Mucosa of descending colon (tissue), 3 donors: ENCODE data around the gene AAR2. TPM values are rescaled to one million over a fixed set of nuclear protein-coding genes. Genes with fewer than 3 reads are reported as not detected.

Experiments used
- ATAC-seq: fragments of 200-7000 bp; cut with Tn5 transposase; one replicate; pipeline ENCODE4 v1.9.1; 2020; ENCODE audit warnings: mild to moderate bottlenecking, moderate library complexity
- DNase-seq, 3 donors: peaks; one replicate each; pipeline ENCODE4 v3.0.0-alpha.2; 2020
- H3K36me3 ChIP-seq: fragments of 200-600 bp; one replicate; pipeline ENCODE4 v1.8.0; 2021; ENCODE audit warnings: low read depth, mild to moderate bottlenecking
- H3K4me1 ChIP-seq: fragments of 200-600 bp; one replicate; pipeline ENCODE4 v1.8.0; 2021; ENCODE audit warnings: low read depth, mild to moderate bottlenecking
- H3K4me3 ChIP-seq: fragments of 200-600 bp; one replicate; pipeline ENCODE4 v1.8.0; 2021; ENCODE audit warnings: mild to moderate bottlenecking
- H3K9me3 ChIP-seq: fragments of 200-600 bp; one replicate; pipeline ENCODE4 v1.8.0; 2021; ENCODE audit warnings: mild to moderate bottlenecking
- intact Hi-C, 2 donors: fragments of 100-400 bp; cut with DNase I in 1 of 2; cut with micrococcal nuclease in 1 of 2; formaldehyde crosslinking; loops; one replicate each; pipeline versions ENCODE4 v1.11.0 to v1.11.1; 2022; cut with DNase I, micrococcal nuclease
- total RNA-seq, 3 donors: library from RNA; stranded (reverse); fragmentation: NEBNext Ultra II Directional in 2 of 3; extraction: Animal tissue kit (Norgen Biotek cat#: 25700) in 2 of 3; gene quantifications; one replicate each; pipeline versions ENCODE4 v1.2.1 to v1.2.4, GENCODE V29; 2021 to 2023
- TF ChIP-seq, protein P1 (sequence below): fragments of 200-600 bp; IDR thresholded peaks from one replicate; pipeline ENCODE4 v1.8.0; 2022; ENCODE audit warnings: antibody characterized with exemption, mild to moderate bottlenecking
- donor health status: DM: no; HTN: no; CAD: no; lungs with moderate emphysema.
- donor health status: DM: no; HTN: no; CAD: no.
- donor health status: DM: no; HTN: yes; CAD: no.

AAR2 gene
- total RNA-seq, 3 donors from 2014 or later, result 19.5 to 24.8 (median 22.6) TPM

DNA sequence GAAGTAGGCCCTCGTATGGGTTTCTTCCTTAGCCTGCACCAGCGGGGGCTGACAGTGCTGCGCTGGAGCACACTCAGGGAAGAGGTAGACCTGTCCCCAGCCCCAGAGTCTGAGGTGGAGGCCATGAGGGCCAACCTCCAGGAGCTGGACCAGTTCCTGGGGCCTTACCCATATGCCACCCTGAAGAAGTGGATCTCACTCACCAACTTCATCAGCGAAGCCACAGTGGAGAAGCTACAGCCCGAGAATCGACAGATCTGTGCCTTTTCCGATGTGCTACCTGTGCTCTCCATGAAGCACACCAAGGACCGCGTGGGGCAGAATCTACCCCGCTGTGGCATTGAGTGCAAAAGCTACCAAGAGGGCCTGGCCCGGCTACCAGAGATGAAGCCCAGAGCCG, 3.8 kb downstream of the AAR2 start:
- Histone ChIP-seq H3K4me3 (no peak overlapping the region), H3K36me3 (no peaks in the 10 kb centered on the region), H3K4me1 (peaks cover 18% of the 10 kb centered on the region), H3K9me3 (no peaks in the 10 kb centered on the region)
- TF ChIP-seq, protein P1, sequence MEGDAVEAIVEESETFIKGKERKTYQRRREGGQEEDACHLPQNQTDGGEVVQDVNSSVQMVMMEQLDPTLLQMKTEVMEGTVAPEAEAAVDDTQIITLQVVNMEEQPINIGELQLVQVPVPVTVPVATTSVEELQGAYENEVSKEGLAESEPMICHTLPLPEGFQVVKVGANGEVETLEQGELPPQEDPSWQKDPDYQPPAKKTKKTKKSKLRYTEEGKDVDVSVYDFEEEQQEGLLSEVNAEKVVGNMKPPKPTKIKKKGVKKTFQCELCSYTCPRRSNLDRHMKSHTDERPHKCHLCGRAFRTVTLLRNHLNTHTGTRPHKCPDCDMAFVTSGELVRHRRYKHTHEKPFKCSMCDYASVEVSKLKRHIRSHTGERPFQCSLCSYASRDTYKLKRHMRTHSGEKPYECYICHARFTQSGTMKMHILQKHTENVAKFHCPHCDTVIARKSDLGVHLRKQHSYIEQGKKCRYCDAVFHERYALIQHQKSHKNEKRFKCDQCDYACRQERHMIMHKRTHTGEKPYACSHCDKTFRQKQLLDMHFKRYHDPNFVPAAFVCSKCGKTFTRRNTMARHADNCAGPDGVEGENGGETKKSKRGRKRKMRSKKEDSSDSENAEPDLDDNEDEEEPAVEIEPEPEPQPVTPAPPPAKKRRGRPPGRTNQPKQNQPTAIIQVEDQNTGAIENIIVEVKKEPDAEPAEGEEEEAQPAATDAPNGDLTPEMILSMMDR, result no peak
- DNase-seq (no peak), ATAC-seq (no peak)
- intact Hi-C loops, result no loop called here

DNA sequence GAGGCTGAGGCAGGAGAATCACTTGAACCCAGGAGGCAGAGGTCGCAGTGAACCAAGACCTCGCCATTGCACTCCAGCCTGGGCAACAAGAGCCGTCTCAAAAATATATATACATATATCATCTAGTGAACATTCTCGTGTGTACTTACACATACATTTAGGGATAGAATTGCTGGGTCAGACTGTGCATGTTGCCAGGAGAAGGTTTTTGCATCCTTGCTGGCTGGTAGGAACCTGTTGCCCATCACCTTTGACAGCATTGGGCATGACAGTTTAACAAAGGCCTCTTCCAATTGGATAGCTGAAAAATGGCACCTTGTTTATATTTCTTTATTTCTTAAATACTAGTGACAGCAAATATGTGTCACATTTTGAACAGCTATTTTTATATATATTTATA, 5.4 kb downstream of the AAR2 start:
- peaks cover 8% of the 10 kb centered on the region for H3K36me3 ChIP-seq
- TF ChIP-seq, protein P1, result no peak
- peaks cover 12% of the 10 kb centered on the region for H3K4me1 ChIP-seq
- no peak overlapping the region for H3K4me3 ChIP-seq
- DNase-seq, result no peak
- no peaks in the 10 kb centered on the region for H3K9me3 ChIP-seq
- intact Hi-C loops, result no loop called here
- no peak for ATAC-seq

DNA sequence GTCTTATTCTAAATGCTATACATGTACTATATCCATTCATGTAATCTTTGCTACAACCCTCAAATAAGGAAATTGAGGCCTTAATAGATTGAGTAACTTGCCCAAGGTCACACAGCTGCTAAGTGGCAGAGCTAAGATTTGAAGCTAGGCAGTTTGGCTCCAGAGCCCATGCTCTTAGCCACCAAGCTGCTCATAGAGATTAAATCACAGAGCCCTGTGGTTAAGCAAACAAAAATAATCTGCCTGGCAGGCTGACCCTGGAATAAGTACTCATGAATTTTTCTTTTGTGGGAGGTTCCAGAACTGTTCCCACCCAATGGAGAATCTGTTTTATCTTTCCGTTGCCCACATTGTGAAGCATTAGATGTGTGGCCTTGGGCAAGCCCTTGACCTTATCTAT, 7.4 kb downstream of the AAR2 start:
- TF ChIP-seq, protein P1, result no peak
- Histone ChIP-seq H3K4me3 (no peak overlapping the region), H3K36me3 (peaks cover 12% of the 10 kb centered on the region), H3K4me1 (no peaks in the 10 kb centered on the region), H3K9me3 (no peaks in the 10 kb centered on the region)
- intact Hi-C loops, result no loop called here
- ATAC-seq (no peak), DNase-seq (no peak)

DNA sequence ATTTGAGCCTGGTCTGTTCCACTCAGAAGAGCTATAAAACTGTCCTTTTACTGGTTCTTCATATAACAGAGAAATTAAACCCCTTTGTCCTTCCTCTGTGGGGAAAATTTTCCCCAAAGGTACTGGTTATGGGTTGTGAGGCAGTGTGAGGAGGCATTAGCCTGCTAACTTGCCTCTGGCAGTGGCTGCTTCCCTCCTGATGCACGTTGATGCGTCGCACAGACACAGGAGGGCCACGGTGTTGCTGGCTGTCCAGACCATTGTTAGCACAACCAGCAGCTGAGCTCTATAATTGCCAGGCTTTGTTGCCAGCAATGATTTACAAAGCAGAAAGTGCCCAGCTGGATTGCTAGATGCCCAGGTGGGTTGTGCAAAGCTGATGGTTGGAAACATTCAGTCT, 10.1 kb downstream of the AAR2 start:
- no peak for ATAC-seq
- no peaks in the 10 kb centered on the region for H3K9me3 ChIP-seq
- H3K4me1 ChIP-seq, result no peaks in the 10 kb centered on the region
- TF ChIP-seq, protein P1, result no peak
- H3K4me3 ChIP-seq, result no peak overlapping the region
- DNase-seq, result no peak
- H3K36me3 ChIP-seq, result peaks cover 12% of the 10 kb centered on the region
- intact Hi-C loops, result no loop called here

DNA sequence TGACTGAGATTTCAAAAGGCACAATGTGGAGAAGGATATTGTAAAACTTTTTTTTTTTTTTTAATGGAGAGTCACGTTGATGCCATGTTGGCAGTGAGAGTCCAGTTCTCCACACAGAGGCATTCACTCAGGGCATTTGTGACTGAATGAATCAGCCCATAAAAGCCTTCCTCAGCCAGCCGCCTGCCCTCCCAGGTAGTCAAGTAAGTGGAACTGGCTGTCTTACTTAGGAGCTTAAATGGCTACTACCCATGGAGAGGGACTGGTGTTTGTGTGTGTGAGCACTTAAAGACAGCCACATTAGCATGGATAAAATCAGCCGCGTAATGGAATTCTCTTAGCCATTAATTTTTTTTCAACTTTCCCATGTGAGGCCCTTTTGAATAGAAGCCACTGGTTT, 12.6 kb downstream of the AAR2 start:
- ATAC-seq (no peak), DNase-seq (no peak)
- intact Hi-C loops, result no loop called here
- TF ChIP-seq, protein P1, result no peak
- no peak overlapping the region for H3K4me3 ChIP-seq
- H3K36me3 ChIP-seq, result peaks cover 12% of the 10 kb centered on the region
- H3K4me1 ChIP-seq, result no peaks in the 10 kb centered on the region
- no peaks in the 10 kb centered on the region for H3K9me3 ChIP-seq

DNA sequence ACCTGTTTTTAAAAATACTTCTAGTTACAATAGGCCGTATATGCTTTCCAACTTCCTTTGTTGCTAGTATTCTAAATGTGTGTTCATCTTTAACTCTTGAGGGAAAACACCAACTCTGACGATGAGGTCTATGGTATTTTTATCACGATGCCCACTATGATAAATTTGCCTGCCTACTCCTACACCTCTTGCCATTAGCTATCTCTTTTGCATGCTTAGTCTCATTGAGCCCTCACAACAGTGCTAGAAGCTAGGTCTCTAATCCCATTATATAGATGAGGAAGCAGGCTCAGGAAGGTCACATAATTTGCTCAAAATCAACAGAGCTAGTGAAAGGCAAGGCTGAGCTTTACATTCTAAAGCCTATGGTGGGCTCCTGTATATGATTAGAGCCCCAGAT, 13.2 kb downstream of the AAR2 start:
- Histone ChIP-seq H3K4me3 (no peak overlapping the region), H3K36me3 (peaks cover 12% of the 10 kb centered on the region), H3K9me3 (no peaks in the 10 kb centered on the region), H3K4me1 (no peaks in the 10 kb centered on the region)
- TF ChIP-seq, protein P1, result no peak
- DNase-seq (no peak), ATAC-seq (no peak)
- intact Hi-C loops, result no loop called here
